Inflammatory macrophage treated with lipopolysaccharide for 1 hour (primary cell): ENCODE data around the gene TCN1.

ENCODE experiments used
- DNase-seq, 2 donors: peaks; one replicate each; pipeline ENCODE4 v3.0.0-alpha.2; 2020 to 2022

The TCN1 gene

GRCh38 chr11:59807047-59807610 lies 59.2 kb downstream of the TCN1 start:
- no peak for DNase-seq

- DNase-seq = no peak
Observed at GRCh38 chr11:59804061-59804460, 62.2 kb downstream of the TCN1 start.
